Amniotic epithelial cell (primary cell): ENCODE measurements around the gene FNDC3B.

ENCODE experiments used
- DNase-seq: peaks from one replicate; pipeline ENCODE4 v3.0.0-alpha.2; 2010; ENCODE audit warnings: low read depth

The FNDC3B gene

GRCh38 chr3:172213200-172213599 is 173.8 kb downstream of the FNDC3B start:
- peak; percentile 100 for DNase-seq

- DNase-seq: no peak
Observed at GRCh38 chr3:172213904-172214303, 174.5 kb downstream of the FNDC3B start.

- DNase-seq: no peak
Observed at GRCh38 chr3:172216267-172216666, 176.9 kb downstream of the FNDC3B start.

DNA sequence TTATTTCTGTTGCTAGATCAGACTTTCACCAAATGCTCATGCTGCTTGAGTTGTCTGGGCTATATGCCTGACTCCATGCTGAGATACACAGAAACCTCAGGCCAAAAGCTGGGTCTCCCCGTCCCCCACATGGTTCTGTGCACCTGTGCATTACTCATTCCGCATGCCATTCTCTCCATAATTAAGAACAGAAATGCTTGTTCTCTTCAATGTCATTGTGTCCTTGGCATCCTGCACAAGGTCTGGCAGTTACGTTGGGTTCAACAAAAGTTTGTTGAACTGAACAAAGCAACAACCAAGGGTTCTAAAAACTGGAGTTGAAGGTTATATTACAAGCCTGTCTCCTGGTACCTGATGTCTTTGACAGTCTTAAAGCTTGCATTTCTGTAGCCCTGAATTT is 177.5 kb downstream of the FNDC3B start:
- DNase-seq: no peak

DNA sequence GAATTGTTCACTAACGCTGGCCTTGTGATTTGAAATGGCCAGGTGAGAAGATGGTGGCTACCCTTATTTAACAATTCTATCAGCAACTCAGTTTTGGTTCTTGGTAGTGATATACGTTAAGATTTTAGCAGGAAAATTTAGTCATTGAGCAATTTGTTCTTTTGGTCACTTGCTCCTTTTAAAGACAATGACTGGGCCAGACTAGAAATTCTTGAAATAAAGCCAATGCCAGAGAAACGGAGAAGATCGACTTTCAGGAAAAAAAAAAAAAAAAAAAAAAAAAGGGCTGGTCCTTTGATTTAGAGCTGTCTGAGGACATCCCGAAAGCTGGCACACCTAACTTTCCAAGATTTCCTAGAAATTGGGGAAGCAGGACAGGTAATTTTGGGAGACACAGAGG is 178.5 kb downstream of the FNDC3B start:
- no peak for DNase-seq

GRCh38 chr3:172218350-172219323 is 179.3 kb downstream of the FNDC3B start:
- peak; percentile 64 for DNase-seq

GRCh38 chr3:172219750-172220149 is 180.4 kb downstream of the FNDC3B start:
- DNase-seq: no peak

GRCh38 chr3:172221547-172221946 is 182.2 kb downstream of the FNDC3B start:
- DNase-seq: peak; percentile 96

GRCh38 chr3:172222478-172223071 is 183.2 kb downstream of the FNDC3B start:
- no peak for DNase-seq

DNA sequence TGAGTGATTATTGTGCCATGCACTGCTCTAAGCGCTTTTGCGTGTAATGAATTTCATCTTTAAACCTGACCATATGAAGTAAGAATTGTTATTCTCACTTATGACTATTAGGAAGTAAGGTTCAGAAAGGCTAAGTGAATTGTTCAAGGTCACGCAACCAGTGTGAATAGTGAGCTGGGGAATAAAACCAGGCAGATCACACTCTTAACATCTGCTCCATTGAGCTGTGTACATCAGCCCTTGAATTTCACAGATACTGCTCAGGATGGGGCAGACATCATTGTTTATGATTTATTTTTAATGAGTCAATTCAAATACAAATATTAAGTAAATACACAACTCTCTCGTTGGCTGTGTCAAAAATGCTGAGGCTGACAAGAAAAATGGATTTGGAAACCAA is 184.5 kb downstream of the FNDC3B start:
- DNase-seq: no peak

DNA sequence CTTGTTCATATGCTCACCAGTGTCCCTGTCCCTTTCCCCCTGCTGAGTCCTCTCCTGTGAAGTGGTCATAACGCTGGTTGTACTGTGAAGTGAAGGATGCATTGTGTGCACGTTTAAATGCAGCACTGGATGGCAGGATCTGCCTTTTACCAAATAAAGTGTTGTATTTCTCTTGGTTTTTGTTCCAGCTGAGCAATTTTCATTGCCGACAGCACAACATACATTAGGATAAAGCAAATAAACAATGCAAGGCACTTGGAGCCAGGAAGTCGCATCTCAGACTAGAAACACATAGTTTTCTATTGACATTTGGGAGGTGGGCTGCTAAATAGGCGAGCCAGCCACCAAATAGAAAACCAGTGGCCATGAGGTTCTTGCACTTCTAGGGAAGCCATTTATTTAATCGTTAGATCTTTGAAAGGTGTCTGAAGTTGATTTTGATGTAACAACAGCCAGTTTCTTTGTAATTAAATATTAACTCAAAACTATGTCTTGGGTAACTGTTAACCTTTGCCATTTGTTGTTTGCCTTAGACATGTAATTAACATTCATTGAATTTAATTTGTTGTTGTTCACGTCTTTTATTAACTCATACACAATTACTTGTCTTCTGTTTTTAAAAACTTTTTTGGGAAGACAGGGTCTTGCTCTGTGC is 185.3 kb downstream of the FNDC3B start:
- no peak for DNase-seq

DNA sequence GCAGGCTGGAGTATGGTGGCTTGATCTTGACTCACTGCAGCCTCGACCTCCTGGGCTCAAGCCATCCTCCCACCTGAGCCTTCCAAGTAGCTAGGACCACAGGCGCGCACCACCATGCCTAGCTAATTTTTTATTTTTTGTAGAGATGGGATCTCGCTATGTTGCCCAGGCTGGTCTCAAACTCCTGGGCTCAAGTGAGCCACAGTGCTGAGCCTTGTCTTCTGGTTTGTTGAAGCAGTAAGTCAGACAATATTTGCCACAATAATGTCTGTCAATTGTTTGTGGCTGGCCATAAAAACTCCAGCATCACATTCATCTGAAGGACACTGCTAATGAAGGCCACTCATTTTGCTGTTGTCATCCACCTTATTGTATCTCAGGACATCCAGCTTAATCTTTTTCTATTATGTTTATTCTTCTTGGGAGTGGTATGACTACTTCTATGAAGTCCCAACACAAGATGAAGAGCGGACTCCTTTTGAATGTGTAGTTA is 185.9 kb downstream of the FNDC3B start:
- no peak for DNase-seq

GRCh38 chr3:172226831-172227230 is 187.5 kb downstream of the FNDC3B start:
- no peak for DNase-seq

GRCh38 chr3:172227340-172228035 is 188.1 kb downstream of the FNDC3B start:
- DNase-seq: no peak

- no peak for DNase-seq
Observed at GRCh38 chr3:172228036-172228415, 188.6 kb downstream of the FNDC3B start.

- no peak for DNase-seq
Observed at GRCh38 chr3:172229462-172229861, 190.1 kb downstream of the FNDC3B start.

DNA sequence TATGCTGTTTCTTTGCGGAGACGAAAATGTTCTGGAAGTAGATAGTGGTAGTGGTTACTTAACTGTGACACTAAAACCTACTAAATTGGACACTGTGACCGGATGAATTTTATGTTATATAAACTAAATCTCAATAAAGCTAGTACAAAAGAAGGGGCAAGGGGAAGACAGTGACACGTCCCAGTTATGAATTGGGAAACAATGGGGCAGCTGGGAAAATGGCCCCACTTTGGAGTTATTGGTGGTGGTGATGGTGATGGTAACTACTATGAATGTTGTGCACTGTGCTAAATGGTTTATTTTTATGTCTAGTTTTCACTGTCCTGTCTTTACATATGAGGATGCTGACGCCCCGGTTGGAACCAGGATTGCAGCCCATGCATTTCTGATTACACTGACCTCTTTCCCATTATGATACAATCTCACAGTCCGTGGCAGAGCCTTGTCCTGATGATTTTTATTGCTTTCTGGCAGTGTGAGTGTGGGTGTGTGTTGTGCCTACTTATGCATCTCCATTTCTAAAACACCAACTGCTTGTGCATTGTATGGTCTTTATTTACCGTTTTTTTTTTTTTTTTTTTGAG is 192.0 kb downstream of the FNDC3B start:
- DNase-seq: no peak

DNA sequence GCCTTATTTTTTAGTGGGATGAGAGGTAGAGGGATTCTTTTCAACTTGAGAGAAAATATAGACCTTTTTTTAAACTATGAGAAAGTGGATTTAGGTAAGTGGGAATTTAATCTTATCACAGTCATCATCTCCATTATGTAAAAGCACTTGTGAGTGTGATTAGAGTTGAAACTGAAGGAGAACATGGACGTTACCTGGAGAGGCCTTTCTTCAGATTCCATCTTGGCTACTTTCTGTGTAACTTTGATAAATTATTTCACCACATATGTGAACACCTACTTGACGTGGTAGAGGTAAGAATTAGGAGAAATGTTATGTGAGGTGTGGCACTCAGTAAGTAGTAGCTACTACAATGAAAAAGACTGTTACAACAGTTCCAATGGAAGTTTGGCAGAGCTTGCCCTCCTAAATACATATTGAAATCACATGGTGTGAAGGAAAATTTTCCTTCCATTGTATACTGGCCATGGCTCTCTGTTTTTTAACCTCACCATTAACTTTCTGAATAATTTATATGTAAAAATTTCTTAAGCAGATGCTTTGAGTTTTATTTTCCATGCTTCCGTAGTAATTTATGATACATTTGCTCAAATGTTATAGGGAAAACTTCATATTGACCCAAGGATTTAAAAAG is 193.3 kb downstream of the FNDC3B start:
- DNase-seq: no peak

GRCh38 chr3:172233474-172234277 is 194.3 kb downstream of the FNDC3B start:
- no peak for DNase-seq

DNA sequence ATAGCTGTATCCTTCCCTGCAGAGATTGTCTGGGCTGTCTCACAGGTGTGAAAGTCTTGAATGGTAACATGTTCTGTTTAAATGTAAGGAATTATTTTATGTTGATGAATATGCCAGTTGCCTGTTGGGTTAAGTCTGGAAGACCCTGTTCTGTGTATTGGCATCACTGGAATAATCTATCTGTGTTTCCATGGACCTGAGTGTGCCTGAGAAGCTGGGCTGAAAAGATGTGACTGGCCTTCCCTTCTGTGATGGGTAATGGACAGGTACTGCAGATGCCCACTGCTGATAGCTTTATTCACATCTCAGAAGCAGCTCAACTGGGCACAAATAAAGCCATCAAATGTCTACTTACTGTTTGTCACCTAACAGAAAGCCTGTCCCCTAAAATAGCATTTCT is 196.3 kb downstream of the FNDC3B start:
- no peak for DNase-seq
